ENCODE data around the gene TGM4. TPM values are rescaled to one million over a fixed set of nuclear protein-coding genes. Genes with fewer than 3 reads are reported as not detected.
"Not testable (repeated sequence)": the region's sequence is repeated elsewhere in the genome, so short reads cannot be mapped to it uniquely, and the experiment has no call there.

The TGM4 gene
- total RNA-seq, 1 donor from 2014 or later, result not detected

GRCh38 chr3:44942202-44942921, 68.0 kb downstream of the TGM4 start:
- Mint-ChIP-seq H3K4me1 (ENCODE audit: low read depth, unreplicated experiment) (peaks cover 12% of the 10 kb centered on the region), H3K27me3 (ENCODE audit: unreplicated experiment) (peaks cover 3% of the 10 kb centered on the region), H3K27ac (ENCODE audit: unreplicated experiment) (no peak overlapping the region), H3K9me3 (ENCODE audit: unreplicated experiment) (peaks cover 14% of the 10 kb centered on the region), H3K4me3 (ENCODE audit: unreplicated experiment) (no peak overlapping the region), H3K36me3 (ENCODE audit: unreplicated experiment) (no peaks in the 10 kb centered on the region)
- TF ChIP-seq CTCF (IDR thresholded peaks at IDR 0.05; ENCODE audit: partially characterized antibody, unreplicated experiment), result no peak
- DNase-seq, result no peak

DNA sequence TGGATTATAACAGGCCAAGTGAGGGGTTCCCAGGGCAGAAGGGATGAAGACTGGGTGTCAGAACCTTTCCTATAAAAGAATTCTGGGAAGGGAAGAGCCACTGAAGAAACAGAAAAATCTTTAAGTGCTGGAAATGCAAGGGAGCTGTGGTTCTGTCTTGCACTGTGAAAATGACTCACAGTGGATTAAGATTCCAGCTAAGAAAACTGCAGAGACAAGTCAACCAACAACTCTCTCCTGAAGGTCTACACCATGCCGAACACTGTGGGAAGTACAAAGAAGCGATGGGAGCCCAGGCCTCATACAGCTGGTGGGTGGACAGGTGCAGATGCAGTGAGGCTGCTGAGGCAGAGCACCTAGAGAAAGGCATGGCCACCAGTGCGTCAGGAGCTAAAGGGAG, 73.8 kb downstream of the TGM4 start:
- no peak for TF ChIP-seq CTCF (IDR thresholded peaks at IDR 0.05; ENCODE audit: partially characterized antibody, unreplicated experiment)
- Mint-ChIP-seq H3K27me3 (ENCODE audit: unreplicated experiment) (peaks cover 2% of the 10 kb centered on the region), H3K9me3 (ENCODE audit: unreplicated experiment) (peaks cover 6% of the 10 kb centered on the region), H3K4me3 (ENCODE audit: unreplicated experiment) (no peak overlapping the region), H3K27ac (ENCODE audit: unreplicated experiment) (no peak overlapping the region), H3K36me3 (ENCODE audit: unreplicated experiment) (no peaks in the 10 kb centered on the region), H3K4me1 (ENCODE audit: low read depth, unreplicated experiment) (peaks cover 8% of the 10 kb centered on the region)
- DNase-seq, result no peak

DNA sequence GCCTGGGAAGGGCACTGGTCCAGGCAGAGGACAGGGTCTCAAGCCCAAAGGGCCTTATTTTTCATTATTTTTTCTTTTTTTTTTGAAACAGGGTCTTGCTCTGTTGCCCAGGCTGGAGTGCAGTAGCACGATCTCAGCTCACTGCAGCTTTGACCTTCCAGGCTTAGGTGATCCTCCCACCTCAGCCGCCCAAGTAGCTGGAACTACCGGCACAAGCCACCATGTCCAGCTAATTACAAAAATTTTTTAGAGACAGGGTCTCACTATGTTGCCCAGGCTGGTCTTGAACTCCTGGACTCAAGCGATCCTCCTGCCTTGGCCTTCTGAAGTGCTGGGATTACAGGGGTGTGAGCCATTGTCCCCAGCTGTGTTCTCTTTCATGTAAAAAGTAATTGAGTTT, 75.4 kb downstream of the TGM4 start:
- H3K27me3 Mint-ChIP-seq (ENCODE audit: unreplicated experiment); H3K4me1 Mint-ChIP-seq (ENCODE audit: low read depth, unreplicated experiment); H3K4me3 Mint-ChIP-seq (ENCODE audit: unreplicated experiment); H3K9me3 Mint-ChIP-seq (ENCODE audit: unreplicated experiment); DNase-seq; H3K27ac Mint-ChIP-seq (ENCODE audit: unreplicated experiment); H3K36me3 Mint-ChIP-seq (ENCODE audit: unreplicated experiment): not testable (repeated sequence)

- peak; percentile 52 for DNase-seq
- Mint-ChIP-seq H3K27me3 (ENCODE audit: unreplicated experiment) (peaks cover 2% of the 10 kb centered on the region), H3K4me3 (ENCODE audit: unreplicated experiment) (no peak overlapping the region), H3K4me1 (ENCODE audit: low read depth, unreplicated experiment) (peaks cover 10% of the 10 kb centered on the region), H3K36me3 (ENCODE audit: unreplicated experiment) (no peaks in the 10 kb centered on the region), H3K27ac (ENCODE audit: unreplicated experiment) (peak overlapping the region; percentile 30), H3K9me3 (ENCODE audit: unreplicated experiment) (peaks cover 3% of the 10 kb centered on the region)
- TF ChIP-seq CTCF (IDR thresholded peaks at IDR 0.05; ENCODE audit: partially characterized antibody, unreplicated experiment), result no peak
Measured at GRCh38 chr3:44950275-44950734, 75.9 kb downstream of the TGM4 start.

DNA sequence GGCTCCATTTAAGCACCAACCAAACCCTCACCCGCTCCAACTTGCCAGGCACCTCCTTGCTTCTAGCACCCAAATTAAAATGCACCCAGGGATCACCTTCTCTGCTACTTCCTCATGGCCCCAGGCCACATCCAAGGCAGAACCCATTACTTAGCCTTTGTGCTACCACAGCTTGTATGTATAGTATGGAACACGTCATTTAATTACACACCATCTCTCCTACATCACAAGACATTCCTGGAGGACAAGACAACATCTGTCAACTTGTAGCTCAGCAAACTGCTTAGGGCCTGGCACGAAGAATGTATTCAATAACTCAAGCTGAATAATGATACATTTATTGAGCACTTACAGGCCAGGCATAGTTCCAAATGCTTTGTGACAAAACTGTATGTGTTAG, 78.3 kb downstream of the TGM4 start:
- no peak overlapping the region for H3K27ac Mint-ChIP-seq (ENCODE audit: unreplicated experiment)
- H3K9me3 Mint-ChIP-seq (ENCODE audit: unreplicated experiment), result peaks cover 3% of the 10 kb centered on the region

More for the DNA sequence above, 78.3 kb downstream of the TGM4 start:
- H3K27me3 Mint-ChIP-seq (ENCODE audit: unreplicated experiment), result peaks cover 1% of the 10 kb centered on the region
- no peaks in the 10 kb centered on the region for H3K36me3 Mint-ChIP-seq (ENCODE audit: unreplicated experiment)
- peaks cover 30% of the 10 kb centered on the region for H3K4me1 Mint-ChIP-seq (ENCODE audit: low read depth, unreplicated experiment)
- no peak overlapping the region for H3K4me3 Mint-ChIP-seq (ENCODE audit: unreplicated experiment)
- TF ChIP-seq CTCF (IDR thresholded peaks at IDR 0.05; ENCODE audit: partially characterized antibody, unreplicated experiment), result no peak
- DNase-seq, result no peak
